SW480 (cell line): ENCODE data around the gene RADIL.

Experiments used
- DNase-seq: peaks from one replicate; pipeline ENCODE4 v3.0.0-alpha.2; 2016; ENCODE audit warnings: low spot score

The RADIL gene

GRCh38 chr7:4775250-4775847 is 108.2 kb downstream of the RADIL start, which contains the start of gene AP5Z1:
AP5Z1 (plus strand) TSS chr7:4775623; CDS start chr7:4775716, 93 bp downstream.
- peak; percentile 97 for DNase-seq

- no peak for DNase-seq
Measured at GRCh38 chr7:4774658-4775249, 108.8 kb downstream of the RADIL start.

GRCh38 chr7:4774007-4774406 is 109.5 kb downstream of the RADIL start:
- no peak for DNase-seq

GRCh38 chr7:4772306-4772705 is 111.2 kb downstream of the RADIL start:
- DNase-seq: no peak

DNA sequence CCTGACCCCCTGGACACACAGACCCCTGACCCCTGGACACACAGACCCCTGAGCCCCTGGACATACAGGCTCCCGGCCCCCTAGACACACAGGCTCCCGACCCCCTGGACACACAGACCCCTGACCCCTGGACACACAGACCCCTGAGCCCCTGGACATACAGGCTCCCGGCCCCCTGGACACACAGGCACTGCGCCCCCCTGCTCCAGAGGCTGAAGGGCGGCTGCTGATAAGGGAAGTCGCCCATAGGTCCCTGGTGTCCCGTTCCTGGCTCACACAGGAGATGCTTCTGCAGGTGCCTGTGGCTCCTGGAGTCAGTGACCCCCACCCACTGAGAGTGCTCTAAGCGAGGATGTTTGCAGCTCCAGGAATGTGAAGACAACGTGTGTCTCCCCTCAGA is 111.8 kb downstream of the RADIL start:
- no peak for DNase-seq

DNA sequence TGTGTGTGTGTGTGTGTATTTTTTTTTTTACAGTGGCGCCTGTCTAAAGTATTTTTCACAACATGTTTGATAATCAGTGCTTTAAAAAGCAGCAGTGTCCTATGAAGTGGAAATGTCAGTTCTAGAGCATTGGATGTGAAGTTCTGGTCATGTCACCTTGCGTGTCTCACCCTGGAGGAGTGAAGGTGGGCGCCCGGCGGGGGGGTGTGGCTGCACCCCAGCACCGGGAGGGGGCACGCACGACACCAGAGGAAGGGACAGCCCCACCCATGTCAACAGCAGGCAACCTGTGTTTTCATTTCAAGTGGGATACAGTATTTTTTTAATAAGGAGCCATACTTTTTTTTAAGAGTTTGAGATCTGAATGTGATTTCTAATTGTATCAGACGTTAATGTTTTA is 112.6 kb downstream of the RADIL start:
- DNase-seq: no peak

- no peak for DNase-seq
Measured at GRCh38 chr7:4769761-4770160, 113.8 kb downstream of the RADIL start.

DNA sequence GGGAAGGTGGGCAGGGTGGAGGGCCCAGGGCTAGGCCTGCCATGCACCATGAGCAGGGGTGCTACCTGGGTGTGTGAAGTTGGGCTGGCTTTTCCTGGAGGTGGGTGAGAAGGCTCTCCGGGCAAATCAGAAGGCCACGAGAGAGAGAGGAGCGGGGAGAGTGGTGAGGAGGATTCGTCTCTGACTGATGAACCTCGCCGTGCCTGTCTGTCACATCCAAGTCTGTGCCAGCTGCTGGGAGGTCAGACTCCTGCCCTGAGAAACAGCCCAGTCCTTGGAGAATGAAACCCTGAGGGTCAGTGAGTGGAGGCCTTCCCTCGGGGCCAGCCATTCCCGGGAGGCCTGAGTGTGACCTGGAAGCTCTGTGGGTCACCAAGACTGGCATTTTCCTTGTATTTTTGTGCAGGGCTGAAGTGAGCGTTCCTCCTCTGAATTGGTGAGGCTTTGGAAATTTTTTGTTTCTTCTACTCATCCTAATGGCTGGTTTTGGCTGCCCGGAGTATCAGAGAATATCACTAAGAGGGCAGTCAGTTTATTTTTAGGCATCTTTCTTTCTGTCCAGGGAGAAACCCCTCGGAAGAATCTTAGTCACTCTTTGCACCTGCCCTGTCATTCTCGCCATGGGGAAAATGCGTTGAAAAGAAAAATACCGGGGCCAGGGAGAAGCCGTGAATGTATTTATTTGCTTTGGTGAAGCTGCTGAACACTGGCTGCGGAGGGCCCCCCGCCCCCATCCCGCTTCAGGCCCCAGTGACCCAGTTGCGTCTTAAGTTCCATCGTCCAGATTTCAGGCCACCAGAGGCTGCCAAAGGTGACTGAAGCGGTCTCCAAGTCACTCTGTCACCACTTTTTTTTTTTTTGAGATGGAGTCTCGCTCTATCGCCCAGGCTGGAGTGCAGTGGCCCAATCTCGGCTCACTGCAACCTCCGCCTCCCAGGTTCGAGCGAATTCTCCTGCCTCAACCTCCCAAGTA is 114.6 kb downstream of the RADIL start:
- no peak for DNase-seq

GRCh38 chr7:4766666-4767519 is 116.6 kb downstream of the RADIL start:
- DNase-seq: no peak

DNA sequence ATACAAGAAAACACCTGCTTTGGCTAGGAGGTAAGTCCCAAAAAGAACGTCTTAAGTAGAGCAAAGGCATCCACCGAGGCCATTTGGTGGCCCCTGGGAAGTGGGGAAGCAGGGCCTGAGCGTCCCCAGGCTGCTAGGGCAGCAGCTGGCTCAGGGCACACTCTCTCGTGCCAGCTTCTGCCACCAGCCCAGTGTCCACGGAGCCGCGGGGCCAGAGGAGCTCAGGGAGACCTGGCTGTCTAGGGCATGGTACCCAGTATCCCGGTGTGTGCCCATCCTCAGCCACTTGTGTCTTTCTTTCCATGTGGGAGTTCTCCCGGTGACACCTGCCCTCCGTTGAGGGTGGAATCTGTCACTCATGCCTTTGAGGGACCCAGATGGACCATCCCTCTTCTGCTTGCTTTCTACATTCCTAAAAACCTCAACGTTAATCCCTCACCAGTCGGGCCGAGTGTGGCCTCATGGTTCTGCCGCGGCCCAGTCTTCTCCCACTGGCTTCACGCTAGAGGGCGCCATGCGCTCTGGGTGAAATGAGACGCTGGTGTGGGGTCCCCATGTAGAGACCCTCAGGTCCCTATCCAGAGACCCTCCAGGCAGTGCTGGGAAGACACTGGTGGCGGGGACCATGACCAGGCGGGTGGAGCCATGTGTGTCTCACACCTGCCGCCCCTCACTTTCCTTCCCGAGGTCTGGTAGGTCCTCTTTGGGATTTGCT is 117.6 kb downstream of the RADIL start:
- no peak for DNase-seq

- no peak for DNase-seq
Measured at GRCh38 chr7:4764402-4765007, 119.0 kb downstream of the RADIL start.

GRCh38 chr7:4763794-4764185 is 119.7 kb downstream of the RADIL start:
- DNase-seq: no peak

DNA sequence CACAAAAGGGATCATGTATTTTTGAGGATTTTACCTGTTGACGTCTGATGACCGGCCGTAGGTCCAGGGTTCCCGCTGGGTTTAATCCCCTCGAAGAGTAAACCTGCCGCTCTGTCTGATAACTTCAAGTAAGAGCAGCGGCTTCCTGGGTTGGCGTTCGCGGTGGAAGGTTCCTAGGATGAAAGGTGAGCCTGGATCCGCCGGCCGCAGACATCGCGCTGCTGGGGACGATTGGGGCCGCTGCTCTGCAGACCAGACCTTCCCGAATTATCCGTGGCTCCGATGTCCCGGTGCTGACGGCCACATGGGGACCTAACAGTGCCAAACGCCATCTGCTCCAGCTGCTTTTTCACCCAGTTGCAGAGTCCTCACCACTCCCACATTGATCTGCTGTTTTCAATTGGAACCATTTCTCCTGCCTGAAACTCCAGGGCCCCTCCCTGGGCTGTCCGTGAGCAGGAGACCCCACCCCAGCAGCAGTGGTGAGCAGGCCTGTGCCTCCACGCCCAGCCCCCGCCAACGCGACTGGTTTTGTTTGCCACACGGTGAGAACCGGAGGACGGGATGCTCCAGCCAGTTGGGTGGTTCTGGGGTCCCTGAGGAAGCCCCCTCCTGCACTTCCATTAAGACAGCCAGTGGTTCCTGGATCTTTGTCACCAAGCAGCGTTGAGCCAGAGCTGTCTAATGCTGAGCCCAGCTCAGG is 120.3 kb downstream of the RADIL start:
- no peak for DNase-seq

- DNase-seq: no peak
Measured at GRCh38 chr7:4762121-4763055, 121.1 kb downstream of the RADIL start.

GRCh38 chr7:4760952-4761351 is 122.6 kb downstream of the RADIL start:
- no peak for DNase-seq

GRCh38 chr7:4759211-4759610 is 124.3 kb downstream of the RADIL start:
- DNase-seq: no peak

- no peak for DNase-seq
Measured at GRCh38 chr7:4758791-4759190, 124.7 kb downstream of the RADIL start.

DNA sequence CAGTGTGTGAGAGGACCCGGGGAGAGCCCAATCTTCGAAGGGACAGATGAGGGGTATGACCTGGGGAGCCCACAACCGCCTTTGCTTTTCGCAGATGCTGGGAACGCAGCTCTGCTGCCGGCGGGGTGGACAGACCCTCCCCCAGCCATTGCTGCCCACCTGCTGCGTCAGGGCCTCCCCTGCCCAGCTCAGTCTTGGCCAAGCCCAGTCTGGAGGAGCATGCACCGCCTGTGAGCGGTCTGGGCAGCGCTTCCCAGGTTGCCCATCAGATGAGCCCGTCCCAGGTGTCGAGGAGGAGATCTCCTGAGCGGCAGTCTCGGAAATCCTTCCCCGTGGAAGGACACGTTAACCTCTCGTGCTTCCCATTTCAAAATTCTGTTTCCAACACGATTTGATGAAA is 125.4 kb downstream of the RADIL start:
- no peak for DNase-seq

- no peak for DNase-seq
Measured at GRCh38 chr7:4755045-4755444, 128.5 kb downstream of the RADIL start.
